Astrocyte (in vitro differentiated cells and primary cell): Measurements from ENCODE around the gene MAGEB4. TPM values are rescaled to one million over a fixed set of nuclear protein-coding genes. Genes with fewer than 3 reads are reported as not detected.

ENCODE experiments used
- DNase-seq: peaks from one replicate; pipeline ENCODE4 v3.0.0-alpha.2; 2010; ENCODE audit warnings: low read depth
- FAIRE-seq: peaks from 2 replicates; lab custom pipeline; 2011; peaks lifted over from hg19 to GRCh38; lab: Jason Lieb, UNC
- H2AFZ ChIP-seq: 2 replicates; pipeline ENCODE4 v1.6.0; 2012; ENCODE audit warnings: low read depth, low read length, inconsistent platforms
- H3K27ac ChIP-seq: 2 replicates; pipeline ENCODE4 v1.5.1; 2011; ENCODE audit warnings: low read depth, low read length, inconsistent platforms
- H3K27me3 ChIP-seq: 2 replicates; pipeline ENCODE4 v1.6.0; 2011; ENCODE audit warnings: low read length, inconsistent platforms; ENCODE audit not compliant: insufficient read depth
- H3K36me3 ChIP-seq: 2 replicates; pipeline ENCODE4 v1.5.1; 2011; ENCODE audit warnings: low read length, inconsistent platforms; ENCODE audit not compliant: insufficient read depth
- H3K4me1 ChIP-seq: 2 replicates; pipeline ENCODE4 v1.5.1; 2011; ENCODE audit warnings: low read length, inconsistent platforms; ENCODE audit not compliant: insufficient read depth
- H3K4me2 ChIP-seq: 2 replicates; pipeline ENCODE4 v1.6.0; 2012; ENCODE audit warnings: low read length, inconsistent platforms
- H3K4me3 ChIP-seq: 2 replicates; pipeline ENCODE4 v1.5.1; 2011; ENCODE audit warnings: low read depth, mild to moderate bottlenecking, low read length, inconsistent platforms; ENCODE audit not compliant: insufficient read depth
- H3K79me2 ChIP-seq: 2 replicates; pipeline ENCODE4 v1.6.0; 2012; ENCODE audit warnings: mild to moderate bottlenecking, low read length, inconsistent platforms; ENCODE audit not compliant: insufficient read depth
- H3K9ac ChIP-seq: 2 replicates; pipeline ENCODE4 v1.6.0; 2012; ENCODE audit warnings: mild to moderate bottlenecking, low read length, inconsistent platforms
- H3K9me3 ChIP-seq: 2 replicates; pipeline ENCODE4 v1.5.1; 2012; ENCODE audit warnings: low read depth, mild to moderate bottlenecking, low read length, inconsistent platforms; ENCODE audit not compliant: insufficient read depth
- H4K20me1 ChIP-seq: 2 replicates; pipeline ENCODE4 v1.6.0; 2012; ENCODE audit warnings: low read length, inconsistent platforms; ENCODE audit not compliant: insufficient read depth
- H3K27ac Mint-ChIP-seq: one replicate; pipeline ENCODE4 v1.8.0; 2021; ENCODE audit warnings: mild to moderate bottlenecking, mixed read lengths; ENCODE audit not compliant: unreplicated experiment
- H3K27me3 Mint-ChIP-seq: one replicate; pipeline ENCODE4 v1.8.0; 2021; ENCODE audit warnings: low read depth, mixed read lengths; ENCODE audit not compliant: unreplicated experiment
- H3K36me3 Mint-ChIP-seq: one replicate; pipeline ENCODE4 v1.8.0; 2021; ENCODE audit warnings: low read depth, mixed read lengths; ENCODE audit not compliant: unreplicated experiment
- H3K4me1 Mint-ChIP-seq: one replicate; pipeline ENCODE4 v1.8.0; 2021; ENCODE audit warnings: low read depth, mixed read lengths; ENCODE audit not compliant: unreplicated experiment
- H3K4me3 Mint-ChIP-seq: one replicate; pipeline ENCODE4 v1.8.0; 2021; ENCODE audit warnings: mild to moderate bottlenecking, moderate library complexity, mixed read lengths; ENCODE audit not compliant: unreplicated experiment
- H3K9me3 Mint-ChIP-seq: one replicate; pipeline ENCODE4 v1.8.0; 2021; ENCODE audit warnings: mild to moderate bottlenecking, mixed read lengths; ENCODE audit not compliant: unreplicated experiment
- CTCF ChIP-seq: IDR thresholded peaks from 2 replicates; pipeline ENCODE4 v1.5.1; 2011; ENCODE audit warnings: low read depth, mild to moderate bottlenecking, inconsistent platforms, low read length, moderate library complexity; ENCODE audit not compliant: insufficient read depth
- EZH2 ChIP-seq: IDR thresholded peaks from 2 replicates; pipeline ENCODE4 v1.6.1; 2012; ENCODE audit warnings: mild to moderate bottlenecking, low read length, inconsistent platforms; ENCODE audit not compliant: insufficient read depth
- total RNA-seq: library from RNA; stranded (reverse); gene quantifications from 2 replicates; pipeline ENCODE4 v1.2.1, GENCODE V29; 2021

Gene MAGEB4
- total RNA-seq, 1 donor from 2014 or later = not detected

GRCh38 chrX:30228526-30228925 is 13.3 kb upstream of the MAGEB4 start:
- Mint-ChIP-seq H3K27ac (no peak overlapping the region), H3K4me3 (no peak overlapping the region), H3K36me3 (no peaks in the 10 kb centered on the region), H3K27me3 (no peaks in the 10 kb centered on the region), H3K9me3 (no peaks in the 10 kb centered on the region), H3K4me1 (no peaks in the 10 kb centered on the region)
- Histone ChIP-seq H3K9ac (no peak overlapping the region), H3K4me3 (no peak overlapping the region), H4K20me1 (no peaks in the 10 kb centered on the region), H3K4me1 (no peaks in the 10 kb centered on the region), H3K4me2 (no peak overlapping the region), H3K27me3 (no peaks in the 10 kb centered on the region), H3K36me3 (no peaks in the 10 kb centered on the region), H3K27ac (no peak overlapping the region), H2AFZ (no peak overlapping the region), H3K9me3 (no peaks in the 10 kb centered on the region), H3K79me2 (no peaks in the 10 kb centered on the region)
- TF ChIP-seq EZH2 (no peak), CTCF (no peak)
- FAIRE-seq = no peak
- DNase-seq = no peak

GRCh38 chrX:30230395-30230794 is 11.4 kb upstream of the MAGEB4 start, which contains the start of gene MAGEB3:
MAGEB3 (plus strand) TSS chrX:30230657; CDS start chrX:30235925, 5,268 bp downstream.
- H3K79me2 ChIP-seq = no peaks in the 10 kb centered on the region
- no peak within 1 kb of the TSS for H3K4me3 Mint-ChIP-seq

More at GRCh38 chrX:30230395-30230794, 11.4 kb upstream of the MAGEB4 start, which contains the start of gene MAGEB3:
- H3K4me2 ChIP-seq = no peak within 1 kb of the TSS
- no peaks in the 10 kb centered on the region for H3K27me3 ChIP-seq
- no peaks in the 10 kb centered on the region for H3K9me3 ChIP-seq
- H3K9me3 Mint-ChIP-seq = no peaks in the 10 kb centered on the region
- no peaks in the 10 kb centered on the region for H3K36me3 Mint-ChIP-seq
- FAIRE-seq (no peak), DNase-seq (no peak)
- no peak for TF ChIP-seq CTCF
- TF ChIP-seq EZH2 = no peak
- H3K9ac ChIP-seq = no peak within 1 kb of the TSS
- no peaks in the 10 kb centered on the region for H3K4me1 ChIP-seq
- H2AFZ ChIP-seq = no peak within 1 kb of the TSS
- H3K4me1 Mint-ChIP-seq = no peaks in the 10 kb centered on the region
- no peaks in the 10 kb centered on the region for H3K36me3 ChIP-seq
- no peak within 1 kb of the TSS for H3K27ac Mint-ChIP-seq
- H3K27me3 Mint-ChIP-seq = no peaks in the 10 kb centered on the region
- no peaks in the 10 kb centered on the region for H4K20me1 ChIP-seq
- no peak within 1 kb of the TSS for H3K4me3 ChIP-seq
- no peak within 1 kb of the TSS for H3K27ac ChIP-seq
